ENCODE measurements around the gene HES5.

GRCh38 chr1:2494323-2494693 lies 35.8 kb downstream of the HES5 start:
- no peak for TF ChIP-seq RAD21 (IDR thresholded peaks at IDR 0.05; ENCODE audit: low read depth)
- no peak for TF ChIP-seq REST (IDR thresholded peaks at IDR 0.05; ENCODE audit: low read depth)
- no peak for TF ChIP-seq YY1 (IDR thresholded peaks at IDR 0.05; ENCODE audit: low read depth)
- TF ChIP-seq MAX (IDR thresholded peaks at IDR 0.05), result no peak
- no peak for TF ChIP-seq EP300 (IDR thresholded peaks at IDR 0.05; ENCODE audit: borderline replicate concordance)
